ENCODE measurements around the gene TAPBP. TPM values are rescaled to one million over a fixed set of nuclear protein-coding genes. Genes with fewer than 3 reads are reported as not detected.

The TAPBP gene
- total RNA-seq, 2 donors from 2014 or later: 50.3 to 108 TPM

GRCh38 chr6:33314515-33314942, 651 bp upstream of the TAPBP start:
- peak; percentile 3 for ATAC-seq
- Histone ChIP-seq H3K27me3 (no peaks in the 10 kb centered on the region), H3K4me1 (peaks cover 49% of the 10 kb centered on the region), H3K27ac (peak overlapping the region; percentile 86 to 97 (median 96)), H3K36me3 (replicated peaks in 1 of 2; ENCODE audit: insufficient read depth in 1 of 2, low read depth in 2 of 2) (peaks cover 4 to 7% of the 10 kb centered on the region in 2 donors), H3K4me3 (peak overlapping the region in 1 of 2 donors; percentile 91), H3K9me3 (no peaks in the 10 kb centered on the region)
- WGBS, 2 donors: 6 to 8% methylated on average over 10 of the region's 10 CpGs
- TF ChIP-seq CTCF (IDR thresholded peaks at IDR 0.05): no peak
- TF ChIP-seq POLR2A (IDR thresholded peaks at IDR 0.05): no peak
- intact Hi-C loops (cut with DNase I): no loop called here
- DNase-seq: peak; percentile 54 to 76 (median 56)

- Histone ChIP-seq H3K27me3 (no peaks in the 10 kb centered on the region), H3K4me3 (peak overlapping the region; percentile 83 to 91), H3K27ac (peak overlapping the region; percentile 86 to 97 (median 96)), H3K9me3 (no peaks in the 10 kb centered on the region), H3K4me1 (peaks cover 36% of the 10 kb centered on the region), H3K36me3 (replicated peaks in 1 of 2; ENCODE audit: insufficient read depth in 1 of 2, low read depth in 2 of 2) (peaks cover 0 to 4% of the 10 kb centered on the region in 2 donors)
- WGBS, 2 donors: 0 to 1% methylated on average over 18 to 33 of the region's 33 CpGs
- TF ChIP-seq POLR2A (IDR thresholded peaks at IDR 0.05) (no peak), CTCF (IDR thresholded peaks at IDR 0.05) (no peak)
- intact Hi-C loops (cut with DNase I): no loop called here
- DNase-seq (peak in 3 of 4 donors; percentile 36 to 65 (median 49)), ATAC-seq (no peak)
These were observed 671 bp downstream of the TAPBP start for GRCh38 chr6:33313105-33313708.

GRCh38 chr6:33312361-33313104, 1.3 kb downstream of the TAPBP start:
- 1 to 2% methylated on average over 16 to 29 of the region's 29 CpGs for WGBS, 2 donors
- Histone ChIP-seq H3K4me3 (peak overlapping the region; percentile 83 to 91), H3K4me1 (peaks cover 36% of the 10 kb centered on the region), H3K36me3 (replicated peaks in 1 of 2; ENCODE audit: insufficient read depth in 1 of 2, low read depth in 2 of 2) (peaks cover 0 to 4% of the 10 kb centered on the region in 2 donors), H3K27me3 (no peaks in the 10 kb centered on the region), H3K27ac (peak overlapping the region; percentile 86 to 97 (median 96)), H3K9me3 (no peaks in the 10 kb centered on the region)
- intact Hi-C loops (cut with DNase I): no loop called here
- ATAC-seq (peak; percentile 62), DNase-seq (peak; percentile 83 to 94 (median 90))
- TF ChIP-seq POLR2A (IDR thresholded peaks at IDR 0.05) (peak in 1 of 3 donors; percentile 11), CTCF (IDR thresholded peaks at IDR 0.05) (peak in 1 of 7 experiments; percentile 7)

- Histone ChIP-seq H3K27me3 (no peaks in the 10 kb centered on the region), H3K27ac (no peak overlapping the region), H3K9me3 (no peaks in the 10 kb centered on the region), H3K36me3 (replicated peaks in 1 of 2; ENCODE audit: insufficient read depth in 1 of 2, low read depth in 2 of 2) (peaks cover 0 to 22% of the 10 kb centered on the region in 2 donors), H3K4me3 (no peak overlapping the region), H3K4me1 (peaks cover under 1% of the 10 kb centered on the region)
- no peak for DNase-seq
- ATAC-seq: no peak
- intact Hi-C loops (cut with DNase I): no loop called here
- 92% methylated on average over 4 of the region's 4 CpGs for WGBS, 2 donors
- TF ChIP-seq POLR2A (IDR thresholded peaks at IDR 0.05) (no peak), CTCF (IDR thresholded peaks at IDR 0.05) (no peak)
These were observed 7.5 kb downstream of the TAPBP start for GRCh38 chr6:33306356-33306755.
